ENCODE measurements around the gene RFFL.

RFFL gene

DNA sequence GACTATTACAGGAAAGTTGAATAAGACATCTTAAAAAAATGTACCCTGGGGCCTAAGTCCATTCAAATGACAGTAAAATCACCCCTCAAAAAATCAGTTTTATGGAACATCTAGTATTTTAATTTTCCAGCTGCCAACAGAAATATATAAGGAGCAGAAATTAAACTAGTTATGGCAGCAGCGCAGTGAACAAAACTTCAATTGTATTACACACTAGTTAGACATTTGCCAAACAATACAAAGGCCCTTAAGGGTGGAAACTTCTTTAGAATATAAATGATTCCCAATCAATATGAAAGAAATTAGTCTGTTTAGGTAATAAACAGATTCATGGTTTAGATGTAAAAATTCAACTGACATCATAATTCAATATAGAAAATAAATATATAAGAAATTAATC is 18.1 kb upstream of the RFFL start:
- in situ Hi-C loops (cut with MboI; ENCODE audit: low sequenced_read_pairs) = no loop called here

DNA sequence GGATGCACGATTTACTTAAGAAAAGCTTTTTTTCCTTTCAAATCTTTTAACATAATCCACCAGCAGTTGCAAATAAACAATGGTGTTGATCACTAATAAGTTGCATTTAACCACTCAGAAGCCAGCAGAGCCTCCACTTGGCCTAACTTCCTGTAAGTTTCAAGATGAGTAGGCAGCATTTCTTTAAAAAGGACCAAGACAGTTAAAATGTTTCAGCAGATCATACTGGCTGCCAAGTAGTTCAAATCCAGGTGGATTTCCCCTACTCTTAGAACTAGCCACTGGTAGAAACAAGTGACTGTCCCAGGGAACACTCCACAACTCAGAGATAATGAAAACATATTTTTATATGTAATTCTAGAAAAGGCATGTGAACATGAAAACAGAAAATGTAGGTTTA is 17.0 kb upstream of the RFFL start:
- in situ Hi-C loops (cut with MboI; ENCODE audit: low sequenced_read_pairs) = no loop called here

DNA sequence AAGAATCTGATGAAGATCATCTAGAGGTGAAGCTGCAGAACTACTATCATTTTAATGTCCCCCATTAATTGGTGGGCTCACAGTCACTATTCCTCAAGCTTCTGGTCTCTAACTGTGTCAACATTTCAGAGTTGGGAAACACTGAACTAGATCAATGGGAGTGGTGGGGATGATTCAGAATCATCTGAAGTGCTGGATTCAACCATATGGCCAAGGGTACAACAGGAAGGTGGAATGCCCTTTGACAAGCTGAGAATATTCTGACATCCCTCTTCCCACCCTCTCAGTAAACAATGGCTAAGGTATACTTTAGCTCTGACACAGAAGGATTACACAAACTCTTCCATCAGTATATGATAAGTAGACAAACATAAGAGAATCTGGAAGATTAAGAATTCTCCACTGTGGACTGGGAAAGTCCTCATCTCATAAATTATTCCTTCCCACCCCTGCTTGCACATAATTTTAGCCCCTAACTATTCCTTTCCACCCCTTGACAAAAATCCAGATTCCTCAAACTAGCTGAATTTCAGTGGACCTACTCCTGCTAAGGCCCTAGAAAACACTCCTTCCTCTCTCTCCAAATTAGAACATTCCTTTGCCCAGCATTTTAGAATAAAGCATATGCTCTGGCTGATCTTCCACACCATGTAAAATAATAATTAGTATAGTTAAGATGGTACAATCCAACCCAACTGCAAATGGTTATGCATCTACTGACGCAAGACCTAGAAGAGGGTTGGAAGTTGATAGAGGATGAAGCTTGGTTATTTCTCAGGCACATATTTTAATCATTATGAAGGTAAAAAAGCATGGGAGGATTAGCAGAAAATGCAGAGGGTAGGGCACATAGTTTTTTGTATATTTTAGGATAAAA is 16.3 kb upstream of the RFFL start:
- in situ Hi-C loops (cut with MboI; ENCODE audit: low sequenced_read_pairs) = no loop called here

DNA sequence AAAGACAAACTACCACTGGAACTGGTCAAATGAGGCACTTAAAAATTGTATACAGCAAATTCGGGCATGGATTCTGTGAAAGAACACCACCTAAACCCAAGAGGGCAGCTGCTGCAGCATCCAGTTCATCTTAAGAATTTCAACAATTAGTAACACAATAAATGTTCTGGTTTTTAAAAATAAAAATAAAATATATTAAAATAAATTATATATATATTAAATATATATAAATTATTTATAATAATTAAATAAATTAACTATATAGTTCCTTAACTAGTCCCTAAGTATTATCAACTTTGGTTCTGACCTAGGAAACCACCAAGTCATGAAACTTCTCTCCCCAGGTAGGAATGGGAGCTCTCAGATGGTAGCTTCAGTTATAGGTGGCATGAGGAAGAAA is 13.4 kb upstream of the RFFL start:
- in situ Hi-C loops (cut with MboI; ENCODE audit: low sequenced_read_pairs) = no loop called here

DNA sequence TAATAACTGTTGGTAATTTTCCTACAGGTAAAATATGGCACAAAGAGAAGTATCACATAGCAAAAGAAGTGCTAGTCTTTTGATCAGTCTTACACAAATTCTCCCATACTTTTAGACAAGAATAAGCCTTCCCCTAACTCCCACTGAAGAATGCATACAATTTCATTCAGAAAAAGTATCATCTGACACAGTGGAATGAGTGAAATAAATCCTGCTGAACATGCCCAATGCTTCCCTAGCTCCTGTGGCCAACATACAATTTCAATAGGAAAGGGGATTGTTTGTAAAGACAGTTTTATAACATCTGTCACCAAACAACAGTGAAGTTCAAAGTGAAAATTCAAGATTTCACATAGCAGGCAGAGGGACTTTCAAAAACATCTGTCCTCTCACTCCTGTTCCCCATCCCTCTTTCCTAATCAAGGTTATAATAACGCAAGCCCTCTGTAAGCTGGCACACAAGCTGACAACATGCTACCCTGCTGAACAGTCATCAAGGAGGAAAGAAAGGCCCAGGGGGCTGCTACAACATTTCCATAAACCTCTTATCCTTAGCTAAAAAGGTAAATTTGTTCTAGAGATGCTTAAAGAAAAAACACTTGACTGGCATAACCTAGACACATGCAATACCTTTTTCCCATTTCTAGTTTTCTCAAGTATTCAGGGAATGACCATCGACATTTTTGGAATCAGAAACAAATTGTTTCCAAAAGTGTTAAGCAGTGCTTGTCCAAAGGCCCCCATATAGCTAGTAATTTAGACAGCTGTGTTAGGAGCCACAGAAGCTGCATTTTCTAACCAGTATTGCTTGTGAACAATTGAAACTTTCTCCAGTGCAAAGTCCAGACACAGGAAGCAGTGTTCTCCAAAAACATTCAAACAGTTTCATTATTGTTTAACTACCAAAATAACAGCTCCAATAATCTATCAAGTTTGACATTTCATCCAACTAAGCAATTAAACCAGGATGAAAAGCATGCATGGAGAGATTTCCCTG is 11.5 kb upstream of the RFFL start:
- in situ Hi-C loops (cut with MboI; ENCODE audit: low sequenced_read_pairs) = no loop called here

DNA sequence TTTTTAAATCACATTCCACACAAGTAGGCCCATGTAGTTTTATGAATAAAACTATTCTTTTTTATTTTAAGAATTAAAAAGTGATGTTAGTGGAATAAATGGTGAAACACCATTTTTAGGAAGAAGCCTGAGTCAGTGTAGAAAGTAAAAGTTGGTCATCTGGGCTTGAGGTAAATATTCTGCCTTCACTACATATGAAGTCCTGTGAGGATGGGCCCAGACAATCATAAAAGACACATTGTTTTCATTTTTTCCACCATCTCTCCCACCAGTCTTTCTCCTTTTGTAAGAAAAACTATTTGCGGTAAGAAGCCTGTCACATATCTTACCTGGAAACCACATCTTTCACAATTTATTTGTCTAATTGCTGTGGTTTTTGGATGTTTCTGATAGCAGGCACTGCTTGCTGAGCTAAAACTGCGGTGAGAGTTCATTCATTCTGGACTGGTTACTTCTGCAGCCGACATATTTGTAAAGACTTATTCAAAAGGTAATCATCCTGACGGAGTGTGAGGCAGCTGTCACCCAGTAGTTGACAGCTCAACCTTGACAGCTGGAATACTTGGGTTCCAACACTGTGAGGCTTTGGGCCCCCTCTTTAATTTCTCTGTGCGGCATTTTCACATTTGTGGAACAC is 10.6 kb upstream of the RFFL start:
- in situ Hi-C loops (cut with MboI; ENCODE audit: low sequenced_read_pairs) = no loop called here

DNA sequence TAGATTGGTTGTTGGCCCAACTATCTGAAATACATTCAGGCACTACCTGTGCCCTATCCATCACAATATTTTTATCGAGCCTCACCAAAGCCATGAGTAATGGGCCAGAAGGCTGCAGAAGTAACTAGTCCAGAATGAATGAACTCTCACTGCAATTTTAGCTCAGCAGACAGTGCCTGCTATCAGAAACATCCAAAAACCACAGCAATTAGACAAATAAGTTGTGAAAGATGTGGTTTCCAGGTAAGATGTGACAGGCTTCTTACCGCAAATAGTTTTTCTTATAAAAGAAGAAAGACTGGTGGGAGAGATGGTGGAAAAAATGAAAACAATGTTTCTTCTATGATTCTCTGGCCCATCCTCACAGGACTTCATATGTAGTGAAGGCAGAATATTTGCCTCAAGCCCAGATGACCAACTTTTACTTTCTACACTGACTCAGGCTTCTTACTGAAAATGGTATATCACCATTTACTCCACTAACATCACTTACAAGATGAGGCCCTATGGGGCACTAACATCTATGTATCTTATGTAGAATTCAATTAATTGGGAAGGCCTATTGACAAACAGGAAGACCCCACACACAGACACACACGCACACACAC is 9.8 kb upstream of the RFFL start:
- in situ Hi-C loops (cut with MboI; ENCODE audit: low sequenced_read_pairs) = no loop called here

DNA sequence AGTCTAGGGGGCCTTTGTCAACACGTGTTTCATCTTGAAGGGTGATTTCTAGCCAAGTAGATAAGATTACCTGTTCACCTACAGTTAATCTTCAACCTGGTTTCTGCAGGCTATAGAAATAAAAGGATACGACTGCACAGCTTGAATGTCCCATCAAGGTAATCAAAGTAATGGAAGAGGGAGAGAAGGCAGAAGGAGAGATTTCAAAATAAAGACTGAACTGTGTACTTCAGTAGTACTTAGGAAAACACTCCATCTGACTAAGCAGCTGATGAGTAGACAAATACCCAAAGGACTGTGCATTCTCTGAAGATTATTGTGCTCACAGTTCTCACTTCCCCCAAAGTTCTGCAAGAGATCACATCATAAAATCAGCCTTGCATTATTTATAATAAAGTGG is 5.8 kb upstream of the RFFL start:
- in situ Hi-C loops (cut with MboI; ENCODE audit: low sequenced_read_pairs) = no loop called here

DNA sequence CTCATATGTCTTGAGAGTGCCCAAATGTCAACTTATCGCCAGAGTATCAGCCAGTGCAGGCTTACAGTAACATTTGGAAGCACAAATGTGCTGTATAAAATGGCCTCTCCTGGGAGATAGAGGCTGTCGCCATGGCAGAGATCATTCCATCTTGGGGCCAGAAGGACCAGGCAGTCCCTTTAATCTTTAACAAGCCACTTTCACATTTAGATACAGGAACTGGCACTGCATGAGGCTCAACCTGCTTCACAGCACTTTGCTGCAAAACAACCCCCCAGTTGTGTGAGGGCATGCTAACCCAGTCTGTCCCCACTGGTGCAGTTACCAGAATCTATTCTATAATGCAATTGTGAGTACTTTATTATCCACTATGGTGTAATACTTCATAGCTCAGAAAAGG is 4.7 kb upstream of the RFFL start:
- in situ Hi-C loops (cut with MboI; ENCODE audit: low sequenced_read_pairs) = no loop called here

DNA sequence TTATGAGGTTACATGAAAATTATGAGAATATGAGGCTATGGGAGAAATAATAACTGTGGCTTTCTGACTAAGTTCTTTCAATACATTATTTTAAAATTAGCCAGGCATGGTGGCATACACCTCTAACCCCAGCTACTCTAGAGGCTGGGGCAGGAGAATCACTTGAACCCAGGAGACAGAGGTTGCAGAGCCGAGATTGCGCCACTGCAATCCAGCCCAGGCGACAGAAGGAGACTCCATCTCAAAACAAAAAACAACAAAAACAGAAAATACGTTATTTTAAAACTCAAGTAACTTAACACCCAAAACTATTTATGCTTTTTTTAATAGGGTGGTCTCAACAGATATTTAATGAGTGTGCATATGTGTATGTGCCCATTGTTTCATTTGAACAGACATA is 2.4 kb upstream of the RFFL start:
- in situ Hi-C loops (cut with MboI; ENCODE audit: low sequenced_read_pairs) = no loop called here

DNA sequence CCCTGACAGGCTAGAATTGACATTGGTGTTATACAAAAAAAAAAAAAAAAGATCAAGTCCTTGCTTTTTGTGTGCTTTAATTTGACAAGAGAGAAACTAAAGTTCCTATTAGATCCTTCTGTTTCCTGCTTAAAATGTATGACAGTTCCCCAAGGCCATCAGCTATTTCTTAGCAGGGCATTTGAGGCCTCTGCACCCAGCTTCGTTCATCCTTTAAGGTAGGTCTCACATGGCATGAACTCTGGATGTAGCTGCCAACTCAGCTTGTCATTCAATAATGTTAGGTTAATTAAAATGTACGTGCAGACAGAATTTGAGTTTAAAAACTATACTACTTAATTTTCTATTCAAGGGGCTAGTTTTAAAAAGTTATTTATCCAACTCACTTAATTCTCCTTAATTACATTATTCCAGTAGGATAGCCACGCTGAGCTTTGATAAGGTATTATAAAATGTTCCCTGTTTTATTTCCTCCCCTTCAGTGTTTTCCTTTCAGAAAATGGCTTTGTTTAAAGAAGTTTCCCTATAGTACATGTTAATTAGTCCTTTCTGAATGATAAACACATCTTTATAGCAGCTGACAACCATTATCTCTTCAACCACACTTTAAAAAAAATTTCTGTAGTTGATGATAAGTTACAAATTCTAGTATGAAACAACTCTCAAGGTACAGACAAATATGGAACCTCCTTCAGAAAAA is 1.2 kb upstream of the RFFL start:
- in situ Hi-C loops (cut with MboI; ENCODE audit: low sequenced_read_pairs) = no loop called here

DNA sequence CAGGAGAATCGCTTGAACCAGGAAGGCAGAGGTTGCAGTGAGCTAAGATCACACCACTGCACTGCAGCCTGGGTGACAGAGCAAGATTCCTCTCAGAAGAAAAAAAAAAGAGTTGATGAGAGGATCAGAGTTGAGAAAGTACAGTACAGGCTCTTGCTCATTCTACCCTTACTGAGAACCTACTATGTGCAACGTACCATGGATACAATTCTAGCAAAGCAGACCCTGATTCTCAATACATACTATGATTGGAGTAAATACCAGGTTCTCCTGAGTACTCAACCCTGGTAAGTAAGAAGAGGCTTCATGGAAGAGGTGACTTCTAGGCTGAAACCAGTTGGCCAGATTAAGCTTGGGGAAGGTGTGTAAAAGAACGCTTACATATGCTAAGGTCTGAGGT is 1.2 kb downstream of the RFFL start:
- in situ Hi-C loops (cut with MboI; ENCODE audit: low sequenced_read_pairs) = no loop called here

DNA sequence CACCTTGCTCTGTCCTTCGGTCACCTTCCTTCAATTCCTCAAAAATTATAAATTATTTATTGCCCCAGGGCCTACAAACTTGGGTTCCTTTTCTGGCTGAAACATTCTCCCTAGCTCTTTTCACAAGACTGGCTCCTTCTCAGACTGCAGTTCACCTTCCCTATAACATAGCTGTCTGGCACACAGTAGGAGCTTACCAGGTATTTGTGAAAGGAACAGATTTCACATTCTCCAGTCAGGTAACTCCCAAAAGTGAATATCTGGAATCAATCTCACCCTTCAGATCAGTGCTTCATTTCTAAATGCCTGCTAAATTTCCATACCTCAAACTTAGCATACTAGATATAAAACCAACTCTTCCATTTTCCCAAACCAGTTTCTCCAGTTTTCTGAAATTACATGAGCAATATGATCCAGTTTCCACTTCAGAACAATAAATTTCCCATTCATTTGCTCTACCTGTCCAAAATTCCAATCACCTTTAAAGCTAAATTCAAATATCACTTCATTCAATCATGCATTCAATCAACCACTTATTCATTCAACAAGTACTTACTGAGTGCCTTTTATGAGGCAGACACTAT is 6.1 kb downstream of the RFFL start:
- in situ Hi-C loops (cut with MboI; ENCODE audit: low sequenced_read_pairs) = no loop called here

DNA sequence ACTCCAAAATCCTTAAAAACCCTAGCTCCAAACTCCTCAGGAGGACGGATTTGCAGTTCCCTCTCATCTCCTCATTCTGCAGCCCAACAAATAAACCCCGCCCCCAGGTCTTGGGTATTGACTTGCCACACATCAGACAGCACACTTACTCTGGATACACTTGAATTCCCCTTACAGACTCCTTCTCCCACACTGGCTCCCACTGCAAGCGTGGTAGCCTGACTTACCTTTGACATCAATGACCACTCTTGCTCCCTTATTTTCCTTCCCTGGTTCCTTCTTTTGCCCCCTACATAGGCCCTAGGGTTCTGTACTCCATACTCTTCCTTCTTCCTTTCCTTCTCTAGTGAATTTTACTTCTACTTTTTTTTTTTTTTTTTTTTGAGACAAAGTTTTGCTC is 7.5 kb downstream of the RFFL start:
- in situ Hi-C loops (cut with MboI; ENCODE audit: low sequenced_read_pairs) = no loop called here

DNA sequence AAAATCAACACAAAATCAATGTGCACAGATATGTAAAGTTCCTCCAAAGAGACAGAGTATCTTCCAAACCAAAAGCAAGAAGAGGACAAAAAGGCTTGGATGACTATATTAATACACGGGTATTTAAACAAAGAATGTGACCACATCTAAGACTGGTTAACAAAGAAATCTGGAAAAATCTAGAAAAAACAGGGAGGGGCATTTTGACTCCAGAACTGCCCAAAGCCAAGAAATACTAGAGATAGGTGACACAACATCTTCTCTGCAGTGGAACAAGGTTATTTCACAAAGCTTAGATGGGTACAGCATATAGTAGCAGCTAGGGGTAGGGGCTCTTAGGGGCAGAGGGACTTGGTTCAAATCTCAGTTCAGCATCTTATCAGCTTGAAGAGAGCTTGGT is 10.3 kb downstream of the RFFL start:
- in situ Hi-C loops (cut with MboI; ENCODE audit: low sequenced_read_pairs) = no loop called here

DNA sequence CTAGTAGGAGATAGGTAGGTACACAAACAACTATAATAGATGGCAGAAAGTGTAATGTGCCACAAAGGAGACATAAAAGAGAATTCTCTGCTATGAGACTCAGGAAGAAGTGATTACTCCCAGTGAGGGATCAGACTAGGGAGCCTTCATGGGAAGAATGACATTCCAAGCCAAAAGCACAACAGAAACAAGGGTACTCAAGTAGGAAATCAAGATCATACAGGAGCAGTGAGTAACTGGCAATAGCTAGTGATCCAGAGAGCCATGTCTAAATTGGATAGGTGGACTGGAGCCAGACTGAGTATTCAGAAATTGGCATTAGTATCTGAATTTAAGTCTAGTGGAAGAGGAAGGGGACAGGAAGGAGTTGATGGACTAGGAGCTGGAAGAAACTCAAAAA is 10.7 kb downstream of the RFFL start:
- in situ Hi-C loops (cut with MboI; ENCODE audit: low sequenced_read_pairs) = no loop called here

DNA sequence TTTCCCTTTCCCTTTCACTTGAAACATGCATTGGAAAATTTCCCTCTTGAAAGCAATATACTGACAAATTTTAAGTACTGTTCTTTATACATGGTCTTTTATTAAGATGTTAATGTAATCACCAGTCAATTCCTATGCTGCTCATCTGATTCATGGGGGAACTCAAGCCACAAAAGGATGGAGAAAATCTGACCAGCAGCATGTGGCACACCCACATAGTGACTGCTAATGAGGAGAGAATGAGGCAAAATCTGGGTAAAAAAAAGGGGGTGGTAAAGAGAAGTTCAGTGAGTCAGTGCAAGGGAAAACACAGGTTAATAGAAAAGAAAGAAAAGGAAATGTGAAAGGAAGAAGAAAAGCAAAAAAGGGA is 11.3 kb downstream of the RFFL start:
- in situ Hi-C loops (cut with MboI; ENCODE audit: low sequenced_read_pairs) = no loop called here

DNA sequence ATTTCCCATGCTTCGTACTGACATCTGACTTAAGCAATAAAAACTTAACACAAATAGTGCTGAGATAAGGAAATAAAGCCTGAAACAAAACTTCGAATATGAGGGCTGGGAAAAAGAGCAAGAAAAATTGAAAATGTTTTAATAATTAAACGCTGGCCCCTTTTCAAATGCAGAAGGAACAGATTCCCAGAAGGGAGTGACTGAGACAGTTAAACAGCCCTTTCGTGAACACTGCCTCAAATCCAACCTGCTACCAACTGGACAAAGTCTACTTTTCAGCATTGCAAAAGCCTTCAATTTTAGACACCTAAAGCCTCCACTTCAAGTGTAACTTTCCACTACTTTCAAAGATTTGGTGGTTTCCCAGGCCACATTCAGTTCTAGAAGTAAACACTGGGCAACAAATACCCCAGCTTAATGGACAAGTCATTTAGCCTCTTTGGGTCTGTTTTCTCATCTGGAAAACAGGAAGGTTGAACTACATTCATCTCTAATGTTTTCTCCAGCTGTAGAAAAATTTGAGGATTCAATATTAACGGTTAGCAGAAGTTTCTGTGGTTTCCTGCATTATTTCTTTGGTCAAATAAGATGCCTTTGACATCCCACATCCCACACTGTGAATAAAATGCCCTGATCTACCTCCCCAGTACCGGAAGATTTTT is 11.8 kb downstream of the RFFL start:
- in situ Hi-C loops (cut with MboI; ENCODE audit: low sequenced_read_pairs) = no loop called here

DNA sequence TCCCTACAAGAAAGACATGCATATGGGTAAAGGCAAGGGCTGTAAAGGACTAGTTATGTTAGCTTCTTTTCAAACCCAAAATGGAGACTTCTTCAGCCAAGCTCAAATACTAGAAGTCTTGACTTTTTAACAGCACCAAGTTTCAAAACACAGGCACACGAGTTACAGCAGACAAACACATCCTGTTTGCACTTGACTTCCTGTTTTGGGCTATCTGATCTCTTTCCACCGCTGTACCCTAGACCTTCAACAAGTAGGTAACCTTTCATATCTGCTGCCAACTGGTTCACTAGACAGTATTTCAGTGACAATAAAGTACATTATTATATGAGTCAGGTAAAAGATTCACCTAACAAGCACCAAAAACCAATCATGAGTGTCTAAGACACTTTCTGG is 12.3 kb downstream of the RFFL start:
- in situ Hi-C loops (cut with MboI; ENCODE audit: low sequenced_read_pairs) = no loop called here

DNA sequence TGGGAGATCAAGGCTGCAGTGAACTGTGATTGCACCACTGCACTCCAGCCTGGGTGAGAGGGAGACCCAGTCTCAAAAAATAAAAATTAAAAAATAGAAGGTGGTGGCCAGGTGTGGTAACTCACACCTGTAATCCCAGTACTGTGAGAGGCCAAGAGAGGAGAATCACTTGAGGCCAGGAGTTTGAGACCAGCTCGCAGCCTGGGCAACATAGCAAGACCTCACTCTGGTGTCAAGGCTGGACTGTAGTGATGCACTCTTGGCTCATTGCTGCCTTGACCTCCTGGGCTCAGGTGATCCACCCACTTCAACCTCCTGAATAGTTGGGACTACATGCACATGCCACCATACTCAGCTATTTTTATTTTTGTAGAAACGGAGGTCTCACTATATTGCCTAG is 13.3 kb downstream of the RFFL start:
- in situ Hi-C loops (cut with MboI; ENCODE audit: low sequenced_read_pairs) = no loop called here
